NB4 (cell line): ENCODE results near the gene FGF18.

Experiments
- DNase-seq: peaks from one replicate; pipeline ENCODE4 v3.0.0; 2010; ENCODE audit warnings: low read depth
- H3K4me3 ChIP-seq: one replicate; pipeline ENCODE4 v1.5.1; 2011; ENCODE audit warnings: mild to moderate bottlenecking, low read depth, low read length, moderate library complexity
- CTCF ChIP-seq: IDR thresholded peaks from one replicate; pipeline ENCODE4 v1.5.1; 2012; ENCODE audit warnings: low read depth, low read length
- MYC ChIP-seq: IDR thresholded peaks from 2 replicates; pipeline ENCODE4 v1.6.1; 2011; ENCODE audit warnings: low read depth, low read length
- POLR2A ChIP-seq: IDR thresholded peaks from 2 replicates; pipeline ENCODE4 v1.6.1; 2011; ENCODE audit warnings: mild to moderate bottlenecking; ENCODE audit not compliant: insufficient read length; ENCODE audit errors: extremely low read depth
- TF ChIP-seq, protein P1 (sequence below): IDR thresholded peaks from 2 replicates; pipeline ENCODE4 v1.6.1; 2011; ENCODE audit warnings: low read depth, low read length

FGF18 gene

DNA sequence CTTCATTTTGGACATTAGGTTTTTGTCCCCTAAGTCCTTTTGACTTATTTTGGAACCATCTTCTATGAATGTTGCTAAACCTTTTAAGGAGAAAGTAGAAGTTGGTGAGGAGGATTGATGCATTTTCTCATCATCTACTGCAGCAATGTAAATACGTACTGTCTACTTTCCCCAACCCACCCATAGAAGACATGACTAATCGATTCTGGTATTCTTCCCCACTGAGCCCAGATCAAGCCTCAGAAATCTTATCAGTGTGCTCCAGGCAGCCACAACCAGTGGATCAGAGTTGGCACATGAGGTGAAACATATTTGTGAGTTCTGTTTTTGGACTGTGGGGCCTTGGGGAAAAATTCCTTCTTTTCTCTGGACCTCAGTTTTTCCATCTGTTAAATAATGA is 57.7 kb downstream of the FGF18 start:
- H3K4me3 ChIP-seq: no peak overlapping the region
- DNase-seq: no peak
- TF ChIP-seq CTCF (no peak), MYC (no peak), POLR2A (no peak)
- TF ChIP-seq, protein P1, sequence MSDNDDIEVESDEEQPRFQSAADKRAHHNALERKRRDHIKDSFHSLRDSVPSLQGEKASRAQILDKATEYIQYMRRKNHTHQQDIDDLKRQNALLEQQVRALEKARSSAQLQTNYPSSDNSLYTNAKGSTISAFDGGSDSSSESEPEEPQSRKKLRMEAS: no peak

DNA sequence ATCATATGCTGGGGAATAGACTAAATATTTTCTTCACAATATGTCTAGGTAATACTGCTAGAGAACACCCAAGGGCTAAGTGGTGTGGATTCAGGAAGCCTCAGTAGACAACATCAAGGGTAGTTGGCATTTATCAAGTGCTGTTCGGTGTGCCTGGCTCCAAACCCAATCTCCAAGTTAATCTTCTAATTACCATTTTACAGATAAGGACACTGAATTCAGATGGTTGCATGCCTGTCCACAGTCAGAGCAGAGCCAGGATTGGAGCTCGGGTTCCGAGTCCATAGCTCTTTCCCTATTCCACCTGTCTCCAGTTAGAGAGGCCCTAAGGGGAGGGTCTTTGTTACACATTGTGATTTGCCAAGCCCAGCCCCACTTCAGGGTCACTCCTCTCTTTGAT is 58.2 kb downstream of the FGF18 start:
- TF ChIP-seq CTCF (no peak), MYC (no peak), POLR2A (no peak)
- TF ChIP-seq, protein P1: no peak
- no peak overlapping the region for H3K4me3 ChIP-seq
- no peak for DNase-seq

GRCh38 chr5:171478946-171479775 is 59.7 kb downstream of the FGF18 start:
- no peak for DNase-seq
- TF ChIP-seq, protein P1: no peak
- TF ChIP-seq MYC (no peak), CTCF (no peak), POLR2A (no peak)
- H3K4me3 ChIP-seq: no peak overlapping the region

GRCh38 chr5:171479776-171480125 is 60.3 kb downstream of the FGF18 start:
- H3K4me3 ChIP-seq: no peak overlapping the region
- TF ChIP-seq POLR2A: no peak
- no peak for TF ChIP-seq MYC
- TF ChIP-seq, protein P1: no peak
- no peak for DNase-seq

DNA sequence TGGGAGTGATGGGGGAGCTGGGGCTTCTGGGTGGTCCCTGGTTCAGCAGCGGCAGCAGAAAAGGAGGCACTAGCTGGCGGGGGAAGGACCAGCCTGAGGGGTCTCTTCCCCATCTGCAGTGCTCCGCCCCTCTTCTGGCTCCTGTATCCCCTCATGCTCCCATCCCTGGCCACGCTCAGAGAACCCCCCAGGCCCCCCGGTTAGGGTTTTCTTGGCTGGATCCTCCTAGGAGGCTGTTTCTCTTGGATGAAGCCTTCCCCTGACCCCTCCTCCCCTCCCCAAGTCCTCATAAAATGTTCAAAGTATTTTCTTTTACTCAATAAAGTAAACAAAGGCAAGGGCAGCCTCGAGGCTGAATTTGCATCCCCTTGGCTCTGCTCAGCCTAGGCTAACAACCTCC is 60.8 kb downstream of the FGF18 start:
- no peak for TF ChIP-seq MYC
- no peak for TF ChIP-seq POLR2A
- TF ChIP-seq, protein P1: no peak
- DNase-seq: no peak

DNA sequence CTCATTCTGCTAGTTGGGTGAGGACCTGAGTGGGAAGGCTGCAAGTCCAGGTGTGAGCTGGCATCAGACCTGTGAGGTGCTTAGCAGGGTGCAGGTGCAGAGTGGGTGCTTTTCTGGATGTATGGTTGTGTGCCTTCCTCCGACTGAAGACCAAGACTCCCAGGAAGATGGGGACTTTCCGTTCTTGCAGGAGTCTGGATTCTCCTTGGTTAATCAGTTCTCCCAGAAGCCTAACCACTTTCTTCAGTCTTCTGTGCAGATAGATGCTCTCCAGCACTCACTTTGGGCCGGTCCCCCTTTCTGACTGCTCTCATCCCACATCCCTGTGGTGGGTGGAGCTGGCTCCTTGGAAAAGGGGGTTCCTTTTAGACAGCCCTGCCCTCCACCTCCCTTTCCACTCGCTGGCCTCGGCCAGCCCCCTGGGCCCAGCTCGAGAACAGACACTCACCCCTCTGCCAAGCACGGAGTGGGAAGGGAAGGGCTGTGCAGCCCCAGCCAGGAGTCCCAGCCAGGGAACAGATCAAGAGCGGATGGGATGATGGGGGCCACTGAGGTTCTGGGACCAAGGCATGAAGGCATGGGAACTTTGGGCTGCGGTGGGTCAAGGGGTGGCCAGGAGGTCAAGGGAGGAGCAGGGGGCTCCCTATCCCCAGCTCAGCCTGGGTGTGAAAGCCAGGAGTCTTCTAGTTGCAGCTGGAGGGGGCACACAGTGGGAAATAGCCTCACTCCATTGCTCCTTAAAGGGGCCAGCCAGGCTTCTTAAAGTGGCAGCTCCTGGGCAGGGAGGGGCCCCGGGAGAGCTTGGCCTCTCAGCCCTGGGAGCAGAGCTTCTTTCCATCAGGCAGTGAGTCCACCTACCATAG is 62.4 kb downstream of the FGF18 start:
- no peak for DNase-seq
- no peak overlapping the region for H3K4me3 ChIP-seq
- TF ChIP-seq POLR2A (no peak), MYC (no peak), CTCF (no peak)
- TF ChIP-seq, protein P1: no peak

More for the DNA sequence above, 60.8 kb downstream of the FGF18 start:
- H3K4me3 ChIP-seq: no peak overlapping the region
